Epidermal melanocyte (primary cell): ENCODE measurements around the gene ARHGAP8.
"Not testable (repeated sequence)": the region's sequence is repeated elsewhere in the genome, so short reads cannot be mapped to it uniquely, and the experiment has no call there.

Experiments
- DNase-seq: peaks from one replicate; pipeline ENCODE4 v3.0.0; 2011; ENCODE audit warnings: low spot score; ENCODE audit not compliant: insufficient read length

Gene ARHGAP8

DNA sequence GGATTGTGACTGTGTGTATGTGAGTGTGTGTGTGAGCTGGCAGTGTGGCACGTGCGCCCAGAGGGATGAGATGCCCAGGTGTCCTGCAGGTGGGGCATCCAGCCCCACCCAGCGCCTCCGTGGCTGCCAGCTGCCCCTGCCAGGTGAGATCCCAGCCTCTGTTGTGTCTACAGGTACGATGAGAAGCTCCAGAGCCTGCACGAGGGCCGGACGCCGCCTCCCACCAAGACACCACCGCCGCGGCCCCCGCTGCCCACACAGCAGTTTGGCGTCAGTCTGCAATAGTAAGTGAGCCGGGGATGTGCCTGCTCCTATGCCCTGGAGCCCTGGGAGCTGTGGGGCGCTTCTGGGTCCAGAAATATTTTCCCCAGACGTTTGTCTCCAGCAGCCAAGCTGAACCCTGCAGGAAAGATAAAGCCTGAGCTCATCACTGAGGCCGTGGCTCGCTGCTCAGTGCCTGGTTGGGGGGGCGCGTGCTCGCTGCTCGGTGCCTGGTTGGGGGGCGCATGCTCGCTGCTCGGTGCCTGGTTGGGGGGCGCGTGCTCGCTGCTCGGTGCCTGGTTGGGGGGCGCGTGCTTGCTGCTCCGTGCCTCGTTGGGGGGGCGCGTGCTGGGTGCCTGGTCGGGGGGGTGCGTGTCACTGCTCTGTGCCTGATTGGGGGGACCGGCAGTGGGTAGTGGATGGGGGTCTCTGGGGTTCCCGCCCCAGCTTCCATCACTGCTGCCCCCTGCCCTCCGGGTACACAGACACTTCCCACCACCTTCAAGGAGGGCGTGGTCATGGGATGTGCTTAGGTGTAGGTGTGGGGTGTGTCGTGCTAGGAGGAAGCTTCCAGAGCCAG lies 73.2 kb downstream of the ARHGAP8 start:
- DNase-seq: no peak

DNA sequence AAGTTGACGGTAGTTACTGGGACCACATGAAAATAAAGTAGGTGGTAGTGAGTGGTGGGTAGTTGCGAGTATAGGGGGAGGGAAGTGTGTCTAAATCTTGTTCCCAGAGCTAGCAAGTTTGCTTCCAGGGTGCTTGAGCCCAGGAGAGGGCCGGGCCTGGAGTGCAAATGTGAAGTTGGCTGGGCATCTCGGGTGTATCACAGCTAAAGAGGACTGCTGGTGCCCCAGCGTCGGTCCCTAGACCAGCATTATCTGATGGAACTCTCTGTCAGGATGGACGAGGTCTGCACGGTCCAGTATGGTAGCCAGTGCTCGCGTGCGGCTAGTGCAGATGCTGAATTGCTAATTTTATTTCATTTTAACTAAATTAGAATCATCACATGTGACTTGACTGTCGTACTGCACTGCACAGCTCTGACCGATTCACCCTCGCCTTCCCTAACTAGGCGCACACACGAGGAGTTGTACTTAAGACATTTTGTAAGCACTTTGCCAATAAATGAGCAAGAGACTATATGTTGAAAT lies 75.4 kb downstream of the ARHGAP8 start:
- no peak for DNase-seq

DNA sequence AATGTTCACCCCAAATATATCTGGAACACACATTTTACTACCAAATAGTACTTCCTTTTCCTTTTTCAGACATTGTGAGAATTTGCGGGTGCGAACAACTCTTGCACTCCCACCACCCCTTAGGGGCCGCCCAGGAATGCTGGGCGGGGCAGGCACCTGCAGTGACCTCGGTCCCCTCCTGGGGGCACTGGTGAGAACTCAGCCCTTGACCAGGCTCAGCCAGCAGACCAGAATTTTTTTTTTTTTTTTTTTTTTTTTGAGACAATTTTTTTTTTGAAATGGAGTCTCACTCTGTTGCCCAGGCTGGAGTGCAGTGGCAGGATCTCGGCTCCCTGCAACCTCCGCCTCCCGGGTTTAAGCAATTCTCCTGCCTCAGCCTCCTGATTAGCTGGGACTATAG lies 75.8 kb downstream of the ARHGAP8 start:
- DNase-seq: no peak

DNA sequence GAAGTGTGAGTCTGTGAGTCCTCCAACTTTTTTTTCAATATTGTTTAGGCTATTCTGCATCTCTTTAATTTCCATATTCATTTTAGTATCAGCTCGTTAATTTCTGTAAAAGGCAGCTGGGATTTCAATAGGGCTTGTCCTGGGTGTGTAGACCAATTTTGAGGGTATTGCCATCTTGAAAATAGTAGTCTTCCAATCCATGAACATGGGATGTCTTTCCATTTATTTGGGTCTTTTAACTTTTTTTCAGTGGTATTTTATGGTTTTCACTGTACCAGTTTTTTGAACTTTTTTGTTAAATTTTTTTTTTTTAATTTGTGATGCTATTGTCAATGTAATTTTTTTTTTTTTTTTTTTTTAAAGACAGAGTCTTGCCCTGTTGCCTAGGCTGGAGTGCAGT lies 79.5 kb downstream of the ARHGAP8 start:
- no peak for DNase-seq

DNA sequence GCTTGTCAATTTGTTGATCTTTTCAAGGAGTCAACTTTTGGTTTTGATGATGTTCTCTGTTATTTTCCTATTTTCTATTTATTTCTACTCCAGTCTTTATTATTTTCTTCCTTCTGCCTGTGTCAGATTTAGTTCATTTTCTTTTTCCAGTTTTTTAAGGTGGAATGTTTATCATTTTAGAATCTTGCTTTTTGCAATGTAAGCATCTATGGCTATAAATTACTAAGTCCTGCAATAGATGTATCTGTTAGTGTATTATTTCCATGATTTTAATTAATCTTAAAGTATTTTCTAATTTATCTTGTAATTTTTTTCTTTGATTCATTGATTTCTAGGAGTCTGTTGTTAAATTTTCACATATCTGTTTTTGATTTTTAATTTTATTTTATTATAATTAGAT lies 81.7 kb downstream of the ARHGAP8 start:
- DNase-seq: no peak

GRCh38 chr22:44837481-44837880 lies 85.1 kb downstream of the ARHGAP8 start:
- no peak for DNase-seq

GRCh38 chr22:44838316-44839016 lies 86.1 kb downstream of the ARHGAP8 start:
- no peak for DNase-seq

DNA sequence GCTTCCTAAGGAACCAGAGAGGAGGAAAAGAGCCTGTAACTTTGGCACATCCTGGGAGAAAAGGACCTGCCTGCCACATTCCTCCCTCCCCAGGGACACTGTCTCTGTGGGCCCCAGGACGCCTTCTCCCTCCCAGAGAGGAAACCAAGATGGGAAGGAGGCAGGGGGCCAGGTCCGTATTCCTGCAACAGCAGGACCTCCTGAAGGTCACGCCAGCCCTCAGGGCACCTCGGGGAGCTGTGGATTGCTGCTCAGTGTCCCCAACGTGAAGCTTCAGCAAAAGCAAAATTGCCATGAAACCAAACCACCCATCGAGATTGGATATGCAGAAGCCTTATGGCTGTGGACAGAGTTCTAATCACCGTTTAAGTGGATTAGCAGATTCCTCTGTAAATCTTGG lies 86.7 kb downstream of the ARHGAP8 start:
- no peak for DNase-seq

- no peak for DNase-seq
Observed at GRCh38 chr22:44839721-44840120, 87.3 kb downstream of the ARHGAP8 start.

GRCh38 chr22:44840611-44841322 lies 88.4 kb downstream of the ARHGAP8 start:
- DNase-seq: no peak

DNA sequence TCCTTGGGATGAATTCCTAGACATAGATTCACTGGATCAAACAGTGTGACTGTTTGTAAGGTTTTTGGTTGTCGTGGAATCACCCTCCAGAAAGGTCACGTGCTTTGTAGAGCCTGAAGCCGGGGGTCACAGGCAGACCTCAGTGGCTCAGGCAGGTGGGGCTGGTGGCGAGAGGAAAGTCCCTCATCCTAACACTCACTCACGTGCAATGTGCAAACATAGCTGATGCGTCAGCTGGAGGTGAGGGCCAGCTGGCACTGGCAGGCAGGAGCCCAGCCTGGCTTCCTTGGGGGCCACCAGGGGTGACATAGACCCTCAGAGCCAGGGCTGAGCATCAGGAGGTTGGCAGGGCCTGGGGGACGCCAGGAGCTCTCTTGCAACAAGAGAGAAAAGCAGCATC lies 90.0 kb downstream of the ARHGAP8 start:
- DNase-seq: no peak

DNA sequence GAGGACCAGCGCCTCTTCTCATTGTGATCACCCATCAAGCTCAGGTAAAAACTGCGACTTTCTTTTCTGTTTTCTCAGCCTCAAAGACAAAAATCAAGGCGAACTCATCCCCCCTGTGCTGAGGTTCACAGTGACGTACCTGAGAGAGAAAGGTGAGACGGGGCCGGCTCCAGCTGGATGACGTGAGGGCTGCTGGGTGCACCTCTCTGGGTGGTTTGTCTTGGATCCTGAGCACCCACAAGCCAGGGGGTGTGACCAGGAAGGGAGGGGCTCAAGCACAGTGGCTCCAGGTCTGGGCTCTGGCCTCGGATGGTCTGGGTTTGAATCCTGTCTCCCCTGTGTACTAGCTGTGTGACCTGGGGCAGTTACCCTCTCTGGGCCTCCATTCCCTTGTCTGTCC lies 92.8 kb downstream of the ARHGAP8 start:
- no peak for DNase-seq

DNA sequence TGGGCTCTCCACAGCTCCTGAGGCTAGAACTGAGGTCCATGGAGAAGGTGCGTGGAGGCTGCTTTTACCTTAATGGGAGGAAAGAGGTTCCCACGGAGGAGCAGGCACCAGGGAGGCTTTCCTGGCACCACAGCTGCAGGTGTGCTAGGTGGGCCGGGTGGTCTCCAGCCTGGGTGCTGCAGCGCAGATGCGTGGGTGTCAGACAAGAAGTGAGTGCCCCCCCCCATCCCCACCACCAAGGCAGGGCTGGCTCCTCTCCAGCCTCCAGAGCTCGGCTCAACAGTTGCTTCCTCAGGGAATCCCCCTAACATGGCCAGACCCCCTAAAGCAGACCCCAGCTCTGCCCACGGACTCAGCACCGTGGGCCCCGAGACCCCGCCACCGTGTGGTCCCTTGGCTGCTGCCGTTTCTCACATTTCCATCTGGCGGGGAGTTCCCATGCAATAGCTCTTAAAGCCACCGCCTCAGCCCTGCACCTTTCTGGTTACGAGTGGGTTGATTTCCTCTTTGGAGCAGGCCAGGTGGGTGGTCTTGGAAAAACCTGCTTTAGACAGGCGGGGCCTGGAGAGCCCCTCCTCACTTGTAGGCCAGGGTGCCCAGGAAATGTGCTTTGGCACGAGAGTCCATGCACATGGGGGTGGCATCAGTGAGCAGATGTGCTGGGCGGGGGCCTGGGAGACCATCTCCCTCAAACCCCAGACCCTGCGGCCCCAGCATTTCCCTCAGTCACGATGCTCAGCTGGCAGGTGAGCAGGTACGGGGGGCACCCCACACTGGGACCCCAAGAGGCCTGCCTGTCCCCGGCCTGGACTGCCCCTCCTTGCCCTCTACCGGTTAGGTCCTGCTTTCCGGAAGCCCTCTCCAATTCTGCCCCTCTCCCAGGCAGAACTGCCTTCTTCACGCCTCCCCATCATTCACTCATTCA lies 93.7 kb downstream of the ARHGAP8 start:
- DNase-seq: no peak

- no peak for DNase-seq
Observed at GRCh38 chr22:44846726-44847275, 94.4 kb downstream of the ARHGAP8 start.

GRCh38 chr22:44847380-44847779 lies 95.0 kb downstream of the ARHGAP8 start:
- DNase-seq: no peak

DNA sequence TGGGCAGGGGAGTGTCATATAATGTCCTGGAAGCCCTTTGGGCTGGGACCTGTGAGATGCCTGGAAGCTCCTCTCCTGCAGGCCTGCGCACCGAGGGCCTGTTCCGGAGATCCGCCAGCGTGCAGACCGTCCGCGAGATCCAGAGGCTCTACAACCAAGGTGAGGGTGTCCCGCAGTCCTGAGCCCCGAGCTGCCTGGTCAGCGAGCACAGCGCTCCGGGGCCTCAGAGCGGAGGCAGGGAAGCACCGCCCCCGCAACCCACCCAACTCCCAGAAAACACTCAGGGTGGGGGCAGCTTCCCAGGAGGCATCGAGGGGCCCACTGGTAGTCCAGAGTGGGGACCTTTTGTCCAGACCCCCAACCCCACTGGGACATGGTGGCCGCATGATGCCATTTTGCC lies 95.5 kb downstream of the ARHGAP8 start:
- no peak for DNase-seq

GRCh38 chr22:44848296-44848741 lies 95.9 kb downstream of the ARHGAP8 start:
- DNase-seq: no peak

- no peak for DNase-seq
Observed at GRCh38 chr22:44848791-44849420, 96.5 kb downstream of the ARHGAP8 start.

GRCh38 chr22:44850946-44851345 lies 98.6 kb downstream of the ARHGAP8 start:
- no peak for DNase-seq

GRCh38 chr22:44854641-44855040 lies 102.3 kb downstream of the ARHGAP8 start:
- DNase-seq: not testable (repeated sequence)
